Right lobe of liver (tissue), 6 donors: ENCODE measurements around the gene KDM2B. TPM values are rescaled to one million over a fixed set of nuclear protein-coding genes. Genes with fewer than 3 reads are reported as not detected.
A peak's percentile ranks its signal among the peaks of the same experiment; 100 is the strongest.

Experiments
- ATAC-seq, 4 donors: fragments of 200-7000 bp; cut with Tn5 transposase; one replicate each; pipeline ENCODE4 v1.9.1; 2020; ENCODE audit warnings: mild to moderate bottlenecking in 4 of 4, moderate library complexity in 4 of 4
- DNase-seq, 3 donors: peaks; one replicate each; pipeline ENCODE4 v3.0.0-alpha.2; 2020
- H3K27ac ChIP-seq, 3 donors: fragments of 200-600 bp; one replicate each; pipeline ENCODE4 v1.8.0; 2022
- H3K27me3 ChIP-seq, 2 donors: fragments of 200-600 bp; one replicate each; pipeline ENCODE4 v1.8.0; 2022
- H3K36me3 ChIP-seq, 4 donors: fragments of 200-600 bp; sonication (generic) in 1 of 4; one replicate each; pipeline versions ENCODE4 v1.5.1 to v1.8.0; 2017 to 2022; ENCODE audit warnings: control low read depth in 1 of 4
- H3K4me1 ChIP-seq, 4 donors: fragments of 200-600 bp; sonication (generic) in 1 of 4; one replicate each; pipeline versions ENCODE4 v1.5.1 to v1.8.0; 2017 to 2022; ENCODE audit warnings: control low read depth in 1 of 4
- H3K4me3 ChIP-seq, 3 donors: fragments of 200-600 bp; one replicate each; pipeline ENCODE4 v1.8.0; 2022
- H3K9me3 ChIP-seq, 4 donors: fragments of 200-600 bp; sonication (generic) in 1 of 4; one replicate each; pipeline versions ENCODE4 v1.5.1 to v1.8.0; 2017 to 2022; ENCODE audit warnings: control low read depth in 1 of 4
- CTCF ChIP-seq, 4 donors: fragments of 200-600 bp in 3 of 4; fragments of 450-650 bp in 1 of 4; IDR thresholded peaks; one replicate each; pipeline versions ENCODE4 v1.5.1 to v1.8.0; 2016 to 2022; ENCODE audit warnings: antibody characterized with exemption in 4 of 4, mild to moderate bottlenecking in 2 of 4
- POLR2A ChIP-seq: fragments of 450-650 bp; IDR thresholded peaks from one replicate; pipeline ENCODE4 v1.6.1; 2017; ENCODE audit warnings: antibody characterized with exemption, mild to moderate bottlenecking
- WGBS: methylation state at CpG from one replicate; pipeline ENCODE4 v1.1.6; 2018; ENCODE audit warnings: low coverage, low lambda C conversion rate; ENCODE audit not compliant: insufficient coverage; ENCODE audit errors: missing lambda C conversion rate; 5-methylcytosine and 5-hydroxymethylcytosine counted together
- intact Hi-C, 2 donors: fragments of 100-400 bp; cut with DNase I; formaldehyde crosslinking; loops; one replicate each; pipeline versions ENCODE4 v1.11.2 to v1.14.1; 2022
- total RNA-seq, 6 experiments: library from RNA; depleted of rRNA in 2 of 6; stranded (reverse); fragments of >200 nt in 2 of 6; fragmentation: NEBNext Ultra II Directional in 3 of 6; extraction: Animal tissue kit (Norgen Biotek cat#: 25700) in 3 of 6; gene quantifications; one replicate each; pipeline versions ENCODE4 v1.1.0 to v1.2.4, GENCODE V29; 2016 to 2023
- donor health status: DM: no; HTN: yes; CAD: no.
- donor health status: DM: no; HTN: no; CAD: no.
- donor health status: DM: no; HTN: no; CAD: no.
- donor health status: DM: no; HTN: yes; CAD: no.
- donor health status: DM: no; HTN: yes; CAD: no.

KDM2B gene
- total RNA-seq, 6 experiments from 2014 or later, result 4.8 to 22.8 (median 9.8) TPM

GRCh38 chr12:121452340-121452984, 128.4 kb downstream of the KDM2B start:
- ATAC-seq, result peak; percentile 19 to 47 (median 36)
- H3K36me3 ChIP-seq, result no peaks in the 10 kb centered on the region
- WGBS, result 51% methylated on average over 10 of the region's 35 CpGs
- H3K4me3 ChIP-seq, result peak overlapping the region in 1 of 3 donors; percentile 4
- TF ChIP-seq CTCF (IDR thresholded peaks at IDR 0.05) (no peak), POLR2A (no peak)
- peak in 2 of 3 donors; percentile 47 to 59 for DNase-seq
- no peaks in the 10 kb centered on the region for H3K27me3 ChIP-seq
- intact Hi-C loops, result no loop called here
- H3K27ac ChIP-seq, result no peak overlapping the region
- H3K4me1 ChIP-seq, result no peaks in the 10 kb centered on the region
- H3K9me3 ChIP-seq, result no peaks in the 10 kb centered on the region

GRCh38 chr12:121451961-121452339, 128.9 kb downstream of the KDM2B start:
- intact Hi-C loops, result no loop called here
- DNase-seq (no peak), ATAC-seq (peak; percentile 18 to 57 (median 34))
- no peaks in the 10 kb centered on the region for H3K9me3 ChIP-seq
- peak overlapping the region in 1 of 3 donors; percentile 4 for H3K4me3 ChIP-seq
- TF ChIP-seq POLR2A (no peak), CTCF (IDR thresholded peaks at IDR 0.05) (no peak)
- no peaks in the 10 kb centered on the region for H3K27me3 ChIP-seq
- H3K36me3 ChIP-seq, result no peaks in the 10 kb centered on the region
- H3K4me1 ChIP-seq, result peaks cover 0 to 5% (median 2%) of the 10 kb centered on the region in 4 donors
- WGBS, result 37% methylated on average over 4 of the region's 4 CpGs
- H3K27ac ChIP-seq, result no peak overlapping the region

- intact Hi-C loops, result loop anchor here in 1 of 2 donors (10.0 kb wide), 1 partner anchor 124 kb away; no protein-coding TSS in a partner anchor
- Histone ChIP-seq H3K4me1 (peaks cover 0 to 9% (median 3%) of the 10 kb centered on the region in 4 donors), H3K27ac (no peak overlapping the region), H3K4me3 (no peak overlapping the region), H3K36me3 (no peaks in the 10 kb centered on the region), H3K27me3 (no peaks in the 10 kb centered on the region), H3K9me3 (no peaks in the 10 kb centered on the region)
- DNase-seq, result no peak
- 79% methylated on average over 11 of the region's 16 CpGs for WGBS
- no peak for ATAC-seq
- TF ChIP-seq POLR2A, result no peak
These were observed 132.0 kb downstream of the KDM2B start for GRCh38 chr12:121448771-121449315.

- H3K27ac ChIP-seq, result no peak overlapping the region
- H3K4me3 ChIP-seq, result no peak overlapping the region
- no peaks in the 10 kb centered on the region for H3K9me3 ChIP-seq
- peaks cover 0 to 9% (median 3%) of the 10 kb centered on the region in 4 donors for H3K4me1 ChIP-seq
- intact Hi-C loops, result loop anchor here in 1 of 2 donors (10.0 kb wide), 1 partner anchor 122 kb away; no protein-coding TSS in a partner anchor
- peak in 2 of 4 donors; percentile 46 to 50 for ATAC-seq
- no peaks in the 10 kb centered on the region for H3K27me3 ChIP-seq
- DNase-seq, result no peak
- 53% methylated on average over 3 of the region's 3 CpGs for WGBS
- TF ChIP-seq CTCF (IDR thresholded peaks at IDR 0.05), result no peak
- no peak for TF ChIP-seq POLR2A
- peaks cover 0 to 9% (median 3%) of the 10 kb centered on the region in 4 donors for H3K36me3 ChIP-seq
These were observed 134.1 kb downstream of the KDM2B start for GRCh38 chr12:121446750-121447149.

GRCh38 chr12:121444842-121445202, 136.0 kb downstream of the KDM2B start:
- H3K36me3 ChIP-seq, result peaks cover 0 to 16% (median 7%) of the 10 kb centered on the region in 4 donors
- ATAC-seq (no peak), DNase-seq (no peak)
- H3K4me3 ChIP-seq, result no peak overlapping the region
- 78% methylated on average over 1 of the region's 4 CpGs for WGBS
- peaks cover 0 to 9% (median 3%) of the 10 kb centered on the region in 4 donors for H3K4me1 ChIP-seq
- TF ChIP-seq POLR2A, result no peak
- TF ChIP-seq CTCF (IDR thresholded peaks at IDR 0.05), result no peak
- no peaks in the 10 kb centered on the region for H3K9me3 ChIP-seq
- no peaks in the 10 kb centered on the region for H3K27me3 ChIP-seq
- intact Hi-C loops, result loop anchor here in 1 of 2 donors (10.0 kb wide), 1 partner anchor 120 kb away; no protein-coding TSS in a partner anchor
- no peak overlapping the region for H3K27ac ChIP-seq
